SH-SY5Y (cell line): ENCODE data around the gene FBXW11.

Source experiments
- GATA2 ChIP-seq: IDR thresholded peaks from 2 replicates; pipeline ENCODE4 v1.6.1; 2011; ENCODE audit warnings: mild to moderate bottlenecking, low read depth, low read length
- GATA3 ChIP-seq: IDR thresholded peaks from 2 replicates; pipeline ENCODE4 v1.6.1; 2011; ENCODE audit warnings: low read depth, mild to moderate bottlenecking, low read length, moderate library complexity

The FBXW11 gene

GRCh38 chr5:172004824-172005237 lies 1.6 kb downstream of the FBXW11 start:
- no peak for TF ChIP-seq GATA2
- TF ChIP-seq GATA3: no peak

GRCh38 chr5:172003746-172004145 lies 2.7 kb downstream of the FBXW11 start:
- no peak for TF ChIP-seq GATA3
- no peak for TF ChIP-seq GATA2

GRCh38 chr5:172002840-172003512 lies 3.5 kb downstream of the FBXW11 start:
- TF ChIP-seq GATA2 (no peak), GATA3 (no peak)

GRCh38 chr5:172002310-172002709 lies 4.1 kb downstream of the FBXW11 start:
- no peak for TF ChIP-seq GATA2

- TF ChIP-seq GATA3: no peak
These were observed 6.6 kb downstream of the FBXW11 start for GRCh38 chr5:171999877-172000276.

- TF ChIP-seq GATA3 (no peak), GATA2 (no peak)
These were observed 7.3 kb downstream of the FBXW11 start for GRCh38 chr5:171999100-171999499.

- no peak for TF ChIP-seq GATA3
- TF ChIP-seq GATA2: no peak
These were observed 9.4 kb downstream of the FBXW11 start for GRCh38 chr5:171997011-171997410.

GRCh38 chr5:171992813-171993212 lies 13.6 kb downstream of the FBXW11 start:
- no peak for TF ChIP-seq GATA2
- TF ChIP-seq GATA3: no peak

GRCh38 chr5:171992305-171992704 lies 14.1 kb downstream of the FBXW11 start:
- TF ChIP-seq GATA2: no peak
- no peak for TF ChIP-seq GATA3

- TF ChIP-seq GATA2 (no peak), GATA3 (no peak)
These were observed 15.8 kb downstream of the FBXW11 start for GRCh38 chr5:171990713-171991015.

- TF ChIP-seq GATA2 (no peak), GATA3 (no peak)
These were observed 16.3 kb downstream of the FBXW11 start for GRCh38 chr5:171989946-171990712.

- no peak for TF ChIP-seq GATA2
- TF ChIP-seq GATA3: no peak
These were observed 17.2 kb downstream of the FBXW11 start for GRCh38 chr5:171989276-171989675.

- TF ChIP-seq GATA3 (no peak), GATA2 (no peak)
These were observed 19.7 kb downstream of the FBXW11 start for GRCh38 chr5:171986772-171987171.

- no peak for TF ChIP-seq GATA3
- no peak for TF ChIP-seq GATA2
These were observed 21.6 kb downstream of the FBXW11 start for GRCh38 chr5:171984748-171985419.

GRCh38 chr5:171981847-171982246 lies 24.6 kb downstream of the FBXW11 start:
- no peak for TF ChIP-seq GATA3
- no peak for TF ChIP-seq GATA2

- TF ChIP-seq GATA2 (no peak), GATA3 (no peak)
These were observed 25.6 kb downstream of the FBXW11 start for GRCh38 chr5:171980792-171981191.
